Prostate gland (tissue), 2 donors: ENCODE data around the gene CD300A. TPM values are rescaled to one million over a fixed set of nuclear protein-coding genes. Genes with fewer than 3 reads are reported as not detected.
"Not testable (repeated sequence)": the region's sequence is repeated elsewhere in the genome, so short reads cannot be mapped to it uniquely, and the experiment has no call there.

Experiments
- DNase-seq: peaks from one replicate; pipeline ENCODE4 v3.0.0-alpha.2; 2019; ENCODE audit warnings: low spot score
- H3K27ac ChIP-seq, 2 donors: fragments of 200-600 bp; sonication (generic); 2 replicates each; pipeline ENCODE4 v1.5.1; 2017 to 2019
- H3K27me3 ChIP-seq: fragments of 200-600 bp; sonication (generic); replicated peaks from 2 replicates; pipeline ENCODE4 v1.5.1; 2019; ENCODE audit not compliant: insufficient read depth
- H3K36me3 ChIP-seq, 2 donors: fragments of 200-600 bp; sonication (generic); 1 replicate in 1 of 2; 2 replicates in 1 of 2; pipeline versions ENCODE4 v1.5.1 to v1.8.1; 2017 to 2019
- H3K4me1 ChIP-seq: fragments of 200-600 bp; sonication (generic); replicated peaks from 2 replicates; pipeline ENCODE4 v1.5.1; 2019
- H3K4me3 ChIP-seq, 2 donors: fragments of 200-600 bp; sonication (generic); 2 replicates each; pipeline ENCODE4 v1.5.1; 2017 to 2019
- H3K9me3 ChIP-seq: fragments of 200-600 bp; sonication (generic); 2 replicates; pipeline ENCODE4 v1.5.1; 2017
- CTCF ChIP-seq, 4 experiments: fragments of 200-600 bp in 2 of 4; fragments of 450-650 bp in 2 of 4; sonication (generic) in 2 of 4; IDR thresholded peaks; 1 replicate in 3 of 4; 2 replicates in 1 of 4; pipeline ENCODE4 v1.5.1; 2016 to 2019; ENCODE audit warnings: antibody characterized with exemption in 4 of 4, mild to moderate bottlenecking in 2 of 4, moderate library complexity in 2 of 4
- POLR2A ChIP-seq: fragments of 450-650 bp; IDR thresholded peaks from one replicate; pipeline ENCODE4 v1.6.1; 2016; ENCODE audit warnings: antibody characterized with exemption, mild to moderate bottlenecking
- POLR2AphosphoS5 ChIP-seq: sonication (generic); formaldehyde crosslinking; IDR thresholded peaks from one replicate; pipeline ENCODE4 v1.6.1; 2017; ENCODE audit warnings: antibody characterized with exemption
- WGBS: methylation state at CpG from one replicate; pipeline ENCODE4 v1.1.5; 2018; 5-methylcytosine and 5-hydroxymethylcytosine counted together
- intact Hi-C: fragments of 100-400 bp; cut with DNase I; formaldehyde crosslinking; loops from one replicate; pipeline ENCODE4 v1.14.2; 2022
- total RNA-seq, 2 donors: library from RNA; depleted of rRNA; stranded (reverse); fragments of >200 nt; gene quantifications; one replicate each; pipeline ENCODE4 v1.1.0, GENCODE V29; 2016

Gene CD300A
- total RNA-seq, 2 donors from 2014 or later, result 2.1 to 4.1 TPM

- Histone ChIP-seq H3K9me3 (no peaks in the 10 kb centered on the region), H3K4me1 (no peaks in the 10 kb centered on the region), H3K36me3 (no peaks in the 10 kb centered on the region), H3K27me3 (no peaks in the 10 kb centered on the region), H3K4me3 (no peak overlapping the region), H3K27ac (no peak overlapping the region)
- no peak for DNase-seq
- intact Hi-C loops, result no loop called here
- WGBS, result 71% methylated on average over 4 of the region's 4 CpGs
- TF ChIP-seq CTCF (IDR thresholded peaks at IDR 0.05) (no peak), POLR2A (no peak), POLR2AphosphoS5 (no peak)
Measured at GRCh38 chr17:74515941-74516340, 49.5 kb downstream of the CD300A start.

DNA sequence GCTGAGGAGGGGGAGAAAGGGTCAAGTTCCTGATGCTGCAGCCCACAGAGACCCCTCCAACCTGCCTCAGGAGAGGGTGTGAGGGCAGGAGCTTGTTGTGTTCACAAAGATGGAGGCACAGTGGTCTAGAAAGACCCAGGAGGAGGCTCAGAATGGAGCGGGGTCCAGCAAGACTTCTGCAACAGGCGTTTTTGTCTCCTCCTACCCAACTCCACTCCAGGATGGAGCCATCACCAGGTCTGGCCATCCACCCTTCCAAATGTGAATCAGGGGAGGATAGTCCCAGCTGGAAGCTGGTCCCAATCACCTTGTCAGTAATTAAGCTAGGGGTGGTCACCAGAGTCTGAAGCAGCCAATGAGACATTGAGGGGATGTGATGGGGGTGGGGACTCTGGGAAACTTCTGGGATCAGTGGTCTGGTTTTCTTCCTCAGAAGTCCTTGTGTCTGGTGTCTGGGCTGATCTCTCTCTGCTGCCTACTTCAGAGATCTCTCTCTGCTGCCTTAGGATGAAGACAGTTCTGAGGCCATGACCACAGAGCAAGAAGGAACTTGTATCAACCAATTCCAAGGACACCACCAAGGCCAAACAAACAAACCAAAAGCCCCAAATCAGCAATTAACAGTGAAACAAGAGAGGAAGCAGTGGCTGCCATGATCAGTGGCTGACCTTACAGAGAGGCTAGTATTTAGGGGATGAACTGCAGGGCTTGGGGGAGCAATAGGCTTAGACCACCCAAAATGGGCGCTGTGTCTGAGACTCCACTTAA is 50.3 kb downstream of the CD300A start:
- no peaks in the 10 kb centered on the region for H3K27me3 ChIP-seq
- TF ChIP-seq POLR2A (no peak), CTCF (IDR thresholded peaks at IDR 0.05) (no peak), POLR2AphosphoS5 (no peak)
- intact Hi-C loops, result no loop called here
- no peak overlapping the region for H3K4me3 ChIP-seq
- H3K36me3 ChIP-seq, result no peaks in the 10 kb centered on the region
- no peaks in the 10 kb centered on the region for H3K9me3 ChIP-seq
- no peak overlapping the region for H3K27ac ChIP-seq
- WGBS, result 89% methylated on average over 3 of the region's 3 CpGs
- H3K4me1 ChIP-seq, result no peaks in the 10 kb centered on the region
- no peak for DNase-seq

DNA sequence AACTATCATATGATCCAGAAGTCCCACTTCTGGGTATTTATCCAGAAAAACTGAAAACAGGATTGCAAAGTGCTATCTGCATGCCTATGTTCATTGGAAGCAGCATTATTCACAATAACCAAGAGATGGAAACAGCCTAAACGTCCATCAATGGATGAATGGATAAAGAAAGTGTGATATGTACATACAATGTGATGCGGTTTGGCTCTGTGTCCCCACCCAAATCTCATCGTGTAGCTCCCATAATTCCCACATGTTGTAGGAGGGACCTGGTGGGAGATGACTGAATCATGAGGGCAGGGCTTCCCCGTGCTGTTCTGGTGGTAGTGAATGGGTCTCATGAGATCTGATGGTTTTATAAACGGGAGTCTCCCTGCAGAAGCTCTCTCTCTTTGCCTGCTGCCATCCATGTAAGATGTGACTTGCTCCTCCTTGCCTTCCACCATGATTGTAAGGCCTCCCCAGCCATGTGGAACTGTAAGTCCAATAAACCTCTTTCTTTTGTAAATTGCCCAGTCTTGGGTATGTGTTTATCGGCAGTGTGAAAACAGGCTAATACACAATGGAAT is 52.1 kb downstream of the CD300A start:
- H3K9me3 ChIP-seq, DNase-seq, H3K36me3 ChIP-seq, intact Hi-C loops, H3K27me3 ChIP-seq, H3K4me1 ChIP-seq, H3K27ac ChIP-seq, H3K4me3 ChIP-seq: not testable (repeated sequence)
- WGBS, result 82% methylated on average over 6 of the region's 6 CpGs

DNA sequence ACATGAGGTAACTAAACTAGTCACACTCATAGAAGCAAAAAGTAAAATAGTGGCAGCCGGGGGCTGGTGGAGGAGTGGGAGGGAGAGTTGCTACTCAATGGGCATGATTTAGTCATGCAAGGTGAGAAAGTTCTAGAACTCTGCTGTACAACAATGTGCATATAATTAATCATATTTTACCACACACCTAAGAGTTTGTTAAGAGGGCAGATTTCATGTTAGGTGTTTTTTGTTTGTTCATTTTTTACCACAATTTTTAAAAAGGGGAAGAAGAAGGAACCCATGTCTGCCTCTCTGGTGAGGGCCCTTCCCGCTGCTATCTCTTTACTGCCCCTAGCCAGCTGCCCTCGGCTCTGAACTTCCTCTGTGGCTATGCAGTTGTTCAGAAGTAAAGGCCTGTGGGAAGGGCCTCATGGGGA is 53.6 kb downstream of the CD300A start:
- Histone ChIP-seq H3K9me3 (no peaks in the 10 kb centered on the region), H3K4me1 (no peaks in the 10 kb centered on the region), H3K27ac (no peak overlapping the region), H3K36me3 (no peaks in the 10 kb centered on the region), H3K4me3 (no peak overlapping the region), H3K27me3 (no peaks in the 10 kb centered on the region)
- TF ChIP-seq POLR2A (no peak), POLR2AphosphoS5 (no peak), CTCF (IDR thresholded peaks at IDR 0.05) (no peak)
- 74% methylated on average over 3 of the region's 3 CpGs for WGBS
- DNase-seq, result no peak
- intact Hi-C loops, result no loop called here

- Histone ChIP-seq H3K4me3 (no peak overlapping the region), H3K4me1 (no peaks in the 10 kb centered on the region), H3K36me3 (no peaks in the 10 kb centered on the region), H3K27me3 (no peaks in the 10 kb centered on the region), H3K9me3 (no peaks in the 10 kb centered on the region), H3K27ac (no peak overlapping the region)
- no peak for DNase-seq
- TF ChIP-seq POLR2A, result no peak
- TF ChIP-seq CTCF (IDR thresholded peaks at IDR 0.05), result no peak
- TF ChIP-seq POLR2AphosphoS5, result no peak
- WGBS, result 84% methylated on average over 21 of the region's 21 CpGs
- intact Hi-C loops, result no loop called here
Measured at GRCh38 chr17:74520790-74521480, 54.5 kb downstream of the CD300A start.
